Prostate gland (tissue), 2 donors: ENCODE measurements around the gene STOX2.

Experiments
- CTCF ChIP-seq, 4 experiments: fragments of 200-600 bp in 2 of 4; fragments of 450-650 bp in 2 of 4; sonication (generic) in 2 of 4; IDR thresholded peaks; 1 replicate in 3 of 4; 2 replicates in 1 of 4; pipeline ENCODE4 v1.5.1; 2016 to 2019; ENCODE audit warnings: antibody characterized with exemption in 4 of 4, mild to moderate bottlenecking in 2 of 4, moderate library complexity in 2 of 4
- POLR2A ChIP-seq: fragments of 450-650 bp; IDR thresholded peaks from one replicate; pipeline ENCODE4 v1.6.1; 2016; ENCODE audit warnings: antibody characterized with exemption, mild to moderate bottlenecking
- POLR2AphosphoS5 ChIP-seq: sonication (generic); formaldehyde crosslinking; IDR thresholded peaks from one replicate; pipeline ENCODE4 v1.6.1; 2017; ENCODE audit warnings: antibody characterized with exemption

- TF ChIP-seq POLR2AphosphoS5, result no peak
- no peak for TF ChIP-seq POLR2A
- no peak for TF ChIP-seq CTCF (IDR thresholded peaks at IDR 0.05)
These were observed 37.9 kb upstream of the STOX2 start for GRCh38 chr4:183867247-183867646.
